Iris pigment epithelial cell (primary cell): Measurements from ENCODE around the gene PODXL.
"Not testable (repeated sequence)": the region's sequence is repeated elsewhere in the genome, so short reads cannot be mapped to it uniquely, and the experiment has no call there.

ENCODE experiments used
- DNase-seq: peaks from one replicate; pipeline ENCODE4 v3.0.0-alpha.2; 2011; ENCODE audit warnings: low read depth

PODXL gene

DNA sequence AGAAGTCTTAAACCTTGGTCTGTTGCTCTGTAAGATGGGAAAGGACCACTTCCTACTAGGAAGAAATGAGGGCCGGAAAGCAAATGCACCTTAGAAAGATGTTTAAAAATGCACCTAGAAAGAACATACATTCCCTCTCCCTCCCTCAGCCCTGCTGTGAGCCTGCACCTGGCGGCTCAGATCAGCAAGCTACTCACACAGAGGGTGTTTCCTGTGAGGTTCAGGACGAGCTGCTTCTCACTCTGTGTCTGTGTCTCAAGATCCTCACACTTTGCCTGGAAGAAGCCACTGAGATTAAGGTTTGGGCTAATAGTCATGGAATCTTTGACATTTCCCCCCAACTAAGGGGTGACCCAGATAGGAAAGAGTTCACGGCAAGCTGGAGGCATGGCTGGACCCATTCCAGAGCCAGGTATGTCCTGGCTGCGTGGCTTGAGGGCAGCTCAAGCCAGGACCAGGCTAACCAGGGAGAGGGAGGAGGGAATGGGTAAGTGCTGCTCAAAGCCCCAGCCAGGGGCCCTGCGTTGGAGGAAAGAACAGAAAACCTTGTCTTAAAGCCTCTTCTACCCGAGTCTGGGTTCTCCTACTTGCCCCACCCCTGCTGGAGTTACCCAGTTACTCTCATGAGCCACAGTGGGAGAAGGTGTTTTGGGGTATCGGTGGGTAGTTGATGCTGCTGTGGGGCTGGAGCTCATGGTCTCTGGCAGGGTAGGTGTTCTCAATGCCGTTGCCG is 47.5 kb downstream of the PODXL start:
- DNase-seq, result no peak

DNA sequence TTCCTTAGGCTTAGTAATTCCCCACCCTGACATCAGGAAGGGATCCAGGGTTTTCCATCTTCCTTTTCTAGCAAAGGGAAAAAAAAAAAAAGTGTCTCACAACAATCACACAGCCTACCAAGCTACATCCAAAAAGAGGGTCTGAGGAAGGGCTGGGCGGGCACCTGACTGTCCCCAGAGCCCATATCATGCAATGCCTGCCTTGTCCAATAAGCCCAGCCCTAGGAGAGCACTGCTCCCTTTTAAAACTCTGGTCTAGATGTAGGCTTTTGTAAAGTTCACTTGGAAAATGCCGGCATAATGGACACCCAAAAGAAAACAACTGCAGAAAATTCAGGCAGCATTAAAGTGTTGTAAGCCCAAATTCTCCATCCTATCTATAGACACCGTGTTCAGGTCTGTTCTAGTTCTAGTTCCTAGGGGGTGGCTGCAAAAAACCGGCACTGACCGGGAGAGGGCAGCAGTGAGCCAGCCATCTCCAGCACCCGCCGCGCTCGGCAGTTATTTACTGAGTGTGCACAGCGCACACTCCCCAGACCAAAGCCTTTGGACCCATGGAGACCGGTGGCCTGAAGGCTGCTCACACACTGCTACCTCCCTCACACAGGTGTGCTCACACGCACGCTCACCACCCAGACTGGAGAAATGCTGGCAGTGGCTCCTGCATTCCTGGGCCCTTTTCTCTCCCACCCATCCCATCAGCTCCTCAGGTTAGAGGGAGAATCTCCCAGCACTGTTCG is 48.7 kb downstream of the PODXL start:
- DNase-seq, result peak; percentile 54

DNA sequence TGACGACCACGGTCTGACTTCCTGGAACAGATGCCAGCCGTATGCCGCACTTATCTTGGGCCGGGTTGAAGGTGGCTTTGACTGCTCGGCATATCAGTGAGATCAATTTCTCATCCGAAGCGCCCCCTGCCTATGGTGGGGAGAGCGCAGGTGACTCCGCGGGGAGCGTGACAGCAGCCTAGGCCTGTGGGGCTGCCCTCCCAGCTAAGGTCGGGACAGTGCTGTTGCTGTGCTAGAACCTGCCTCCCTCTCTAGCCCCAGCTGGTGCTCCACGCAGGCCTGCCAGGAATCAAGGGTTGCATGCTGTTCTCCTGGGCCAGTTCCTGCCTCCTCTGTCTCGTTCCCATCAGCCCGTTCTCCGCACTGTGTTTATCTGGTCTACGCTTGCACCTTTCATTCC is 49.8 kb downstream of the PODXL start:
- no peak for DNase-seq

DNA sequence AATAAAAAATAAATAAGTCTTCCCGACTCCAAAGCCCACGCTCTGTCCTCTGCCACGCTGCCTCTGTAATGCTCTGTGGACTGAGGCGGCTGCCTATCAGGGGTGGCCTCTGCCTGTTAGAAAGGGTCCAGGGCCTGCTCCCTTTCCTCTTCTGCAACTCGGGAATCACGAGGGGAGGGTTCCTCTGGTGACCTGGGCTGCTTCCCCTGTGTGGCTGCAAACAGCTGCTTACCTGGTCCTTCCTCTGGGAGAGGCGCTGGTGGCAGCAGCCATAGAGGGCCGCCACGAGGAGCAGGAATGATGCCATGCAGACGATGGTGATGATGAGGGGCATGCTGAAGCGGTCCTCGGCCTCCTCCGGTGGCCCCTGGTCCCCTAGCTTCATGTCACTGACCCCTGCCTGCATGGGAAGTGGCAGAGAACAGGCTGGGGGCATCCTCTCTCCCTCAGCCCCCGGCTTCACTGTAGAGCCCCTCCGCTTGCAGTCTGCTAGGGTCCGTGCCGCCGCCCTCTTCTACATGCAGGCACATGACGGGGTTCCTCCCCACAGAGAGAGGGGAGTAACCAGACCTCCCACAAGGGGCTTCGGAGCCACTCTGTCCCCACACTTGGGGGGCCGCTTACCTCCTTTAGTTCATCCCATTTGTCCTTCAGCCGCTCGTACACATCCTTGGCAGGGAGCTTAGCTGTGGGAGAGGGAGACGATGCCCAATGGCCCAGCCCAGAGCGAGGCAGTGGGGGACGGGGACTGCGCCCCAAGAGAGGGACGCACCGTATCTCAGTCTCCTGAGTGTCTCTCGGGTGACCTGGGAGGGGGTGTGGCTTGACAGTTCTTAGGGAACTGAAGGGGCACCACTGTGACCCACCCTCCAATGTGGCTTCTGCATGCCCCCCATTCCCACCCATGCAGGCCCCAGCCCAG is 50.5 kb downstream of the PODXL start:
- DNase-seq, result no peak

DNA sequence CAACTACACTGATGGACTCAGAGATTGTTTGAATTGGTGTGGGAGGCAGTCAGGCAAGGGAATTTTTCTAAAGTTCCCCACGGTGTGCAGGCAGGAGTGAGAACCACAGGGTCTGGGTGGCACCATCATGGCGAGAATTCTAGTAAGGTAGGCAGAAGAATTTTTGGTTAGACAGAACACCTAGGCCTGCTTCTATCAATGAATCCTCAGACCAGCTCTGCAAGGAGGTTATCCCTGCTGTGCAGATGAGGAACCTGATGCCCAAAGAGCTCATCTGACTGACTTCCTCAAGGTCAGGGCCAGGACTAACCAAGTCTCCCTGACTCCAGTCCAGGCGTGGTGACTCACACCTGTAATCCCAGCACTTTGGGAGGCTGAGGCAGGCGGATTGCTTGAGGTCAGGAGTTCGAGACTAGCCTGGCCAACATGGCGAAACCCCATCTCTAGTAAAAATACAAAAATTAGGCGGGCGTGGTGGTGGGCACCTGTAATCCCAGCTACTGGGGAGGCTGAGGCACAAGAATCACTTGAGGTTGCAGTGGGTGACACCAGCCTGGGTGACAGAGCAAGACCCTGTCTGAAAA is 51.3 kb downstream of the PODXL start:
- not testable (repeated sequence) for DNase-seq

DNA sequence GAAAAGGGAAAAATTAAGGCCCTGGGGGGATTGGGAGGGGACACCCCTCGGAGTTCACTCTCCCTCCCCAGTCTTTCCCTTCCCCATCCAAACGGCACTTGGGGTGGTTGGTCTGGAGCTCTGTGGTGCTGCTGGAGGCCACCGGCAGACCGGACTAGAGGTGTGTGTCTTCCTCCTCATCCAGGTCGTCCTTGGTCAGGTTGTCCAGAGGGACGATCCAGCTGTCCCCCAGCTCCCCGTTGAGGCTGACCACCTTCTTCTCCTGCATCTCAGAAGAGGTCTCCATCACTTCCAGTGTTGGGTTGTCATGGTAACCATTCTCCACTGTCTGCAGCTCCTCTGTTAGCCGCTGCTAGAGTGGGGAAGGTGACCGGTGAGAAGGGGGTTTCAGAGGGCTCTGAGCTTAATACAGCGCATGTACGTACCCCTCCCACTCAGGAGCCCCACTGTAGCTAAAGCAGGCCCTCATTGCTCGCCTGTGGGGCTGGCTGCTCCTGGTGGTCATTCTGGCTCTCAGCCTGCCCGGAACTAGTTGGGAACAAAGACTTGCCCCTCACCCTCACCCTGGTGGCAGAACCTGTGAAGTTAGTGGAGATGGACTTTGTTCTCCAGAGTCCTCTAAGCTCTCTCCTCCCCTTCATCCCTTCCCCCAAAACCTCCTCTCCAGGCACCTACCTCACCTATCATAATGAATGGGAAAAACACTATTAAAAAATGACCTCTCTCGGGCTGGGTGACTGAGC is 52.1 kb downstream of the PODXL start:
- DNase-seq, result no peak

DNA sequence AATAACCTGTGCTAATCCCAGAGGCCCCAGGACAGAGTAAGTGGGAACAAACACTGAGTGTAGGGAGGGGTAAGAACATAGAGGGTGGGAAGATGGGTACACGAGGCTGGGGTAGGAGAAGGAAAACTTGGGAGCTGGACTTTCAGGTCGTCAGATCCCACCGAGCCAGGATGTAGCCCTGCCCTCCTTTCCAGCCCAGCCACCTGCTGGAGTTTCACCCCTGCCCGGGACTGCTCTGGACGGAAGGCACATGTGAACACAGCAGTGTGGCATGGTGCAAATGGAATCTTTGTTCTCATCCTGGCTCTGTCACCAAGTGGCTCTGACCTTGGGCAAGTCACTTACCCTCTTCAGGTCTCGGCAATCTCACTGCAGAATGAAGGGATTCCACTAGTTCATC is 52.8 kb downstream of the PODXL start:
- DNase-seq, result no peak

DNA sequence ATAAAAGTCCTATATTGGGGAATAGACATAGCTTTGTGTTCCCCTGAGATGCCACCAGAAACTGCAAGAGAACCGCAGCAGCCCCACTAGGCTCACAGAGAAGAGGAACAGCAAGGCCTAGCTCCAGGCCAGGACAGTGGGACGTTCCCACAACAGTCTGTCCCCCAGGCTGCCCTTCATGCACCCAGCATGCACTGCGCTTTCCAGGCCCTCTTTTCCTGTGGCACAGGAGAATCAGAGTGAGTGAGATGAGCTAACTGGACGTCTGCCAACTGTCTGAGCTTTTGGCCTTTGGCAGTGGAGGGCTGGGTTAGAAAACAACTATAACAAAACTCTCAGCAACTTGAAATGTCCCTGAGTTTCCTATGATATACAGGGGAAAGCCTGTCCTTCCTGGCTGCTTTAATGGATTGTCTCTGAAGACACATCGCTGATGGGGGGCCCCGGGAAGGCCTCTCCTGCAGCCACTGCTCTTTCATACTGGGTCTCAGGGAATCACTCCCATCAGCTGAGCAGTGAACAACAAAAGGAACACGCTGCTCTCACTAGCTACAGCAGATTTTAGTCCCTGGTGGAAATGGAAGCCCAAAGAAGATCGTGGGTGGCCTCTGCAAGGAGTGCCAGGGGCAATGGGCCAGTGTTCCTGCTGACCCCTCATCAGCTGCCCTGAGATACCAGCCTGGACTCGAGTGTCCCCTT is 53.5 kb downstream of the PODXL start:
- DNase-seq, result peak; percentile 68

DNA sequence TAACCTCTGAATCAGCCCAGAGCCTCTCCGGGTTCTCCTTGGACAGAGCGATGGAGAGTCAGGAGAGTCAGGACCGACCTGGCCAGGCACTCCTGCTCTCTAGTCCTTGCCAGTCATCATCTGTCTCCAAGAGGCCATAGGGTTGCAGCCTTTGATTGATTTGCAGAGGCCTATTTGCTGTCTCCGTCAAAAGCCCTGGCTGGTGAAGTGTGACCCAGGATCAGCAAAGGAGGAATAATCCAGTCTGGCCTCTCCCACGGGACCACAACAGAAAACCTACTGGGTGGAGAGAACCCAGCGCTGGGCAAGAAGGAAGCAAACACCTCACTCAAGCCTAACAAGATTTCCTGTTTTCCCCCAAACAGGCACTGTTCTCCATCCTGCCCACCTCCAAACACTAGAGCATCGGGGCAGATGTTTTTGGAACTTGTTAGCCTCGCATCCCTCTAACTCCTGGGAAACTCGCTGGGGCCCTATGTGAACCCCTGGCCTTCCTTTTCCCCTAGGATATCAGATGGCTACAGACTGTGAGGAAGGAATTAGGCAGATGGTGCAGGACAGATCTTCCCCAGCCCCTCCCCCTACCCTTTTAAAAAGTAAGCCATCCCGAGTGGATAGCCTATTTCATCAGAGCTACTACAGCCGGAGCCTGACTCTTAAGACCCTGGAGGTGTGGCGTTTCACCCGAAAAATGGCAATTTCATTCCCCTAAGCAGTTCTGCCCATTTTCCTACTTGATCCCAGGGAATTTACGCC is 54.3 kb downstream of the PODXL start:
- no peak for DNase-seq

DNA sequence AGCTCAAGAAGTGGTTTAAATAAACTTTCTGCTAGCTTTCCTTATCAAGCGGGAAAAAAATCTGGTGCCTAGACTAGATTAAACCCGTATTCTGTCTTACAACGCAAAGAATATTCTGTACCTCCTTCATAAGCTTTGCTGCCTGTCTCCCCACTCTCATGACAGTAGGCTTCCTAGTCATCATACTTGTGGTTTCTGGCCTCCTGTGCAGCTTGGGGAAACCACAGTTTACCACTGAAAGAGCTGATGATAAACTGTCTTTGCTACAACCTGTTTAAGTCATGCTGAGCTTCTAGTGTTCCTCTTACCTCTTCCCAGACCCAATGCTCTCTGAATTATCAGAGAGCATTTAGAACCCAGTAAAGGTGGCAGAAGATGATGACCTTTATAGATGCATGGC is 55.0 kb downstream of the PODXL start:
- peak; percentile 92 for DNase-seq

DNA sequence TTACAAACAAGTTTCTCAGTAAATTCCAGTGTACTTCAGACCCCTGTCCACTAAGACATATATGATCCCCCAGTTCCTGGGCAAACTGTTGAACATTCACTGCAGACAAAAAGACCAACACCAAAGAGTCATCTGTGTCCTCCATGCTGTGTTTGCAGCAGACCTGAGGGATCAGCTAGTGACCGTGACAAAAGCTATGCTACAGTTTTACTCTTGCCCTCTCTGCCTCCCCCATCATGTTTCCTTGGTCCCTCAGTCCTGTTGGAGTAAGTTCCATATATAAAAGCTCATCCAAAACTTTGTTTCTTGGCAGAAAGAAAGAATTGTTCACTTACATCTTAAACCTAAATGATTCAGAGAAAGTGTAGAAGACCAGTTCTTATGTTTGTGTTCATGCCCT is 56.1 kb downstream of the PODXL start:
- no peak for DNase-seq

DNA sequence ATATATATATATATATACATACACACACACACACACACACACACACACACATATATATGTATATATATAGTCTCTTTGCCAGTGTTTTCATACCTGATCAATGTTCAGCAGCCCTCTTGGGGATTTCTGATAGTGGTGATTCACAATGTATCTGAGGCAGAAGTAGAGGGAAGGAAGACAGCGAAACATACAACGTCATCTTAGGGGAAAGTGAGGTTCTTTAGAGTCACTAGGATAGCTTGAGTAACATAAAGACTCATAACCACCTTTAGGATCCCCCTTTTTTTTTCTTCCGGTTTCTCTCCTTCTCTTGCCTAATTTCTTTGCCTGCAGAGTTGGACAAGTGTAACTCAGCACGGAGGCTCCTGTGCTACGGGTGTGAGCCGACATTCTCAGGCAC is 56.6 kb downstream of the PODXL start:
- DNase-seq, result no peak

DNA sequence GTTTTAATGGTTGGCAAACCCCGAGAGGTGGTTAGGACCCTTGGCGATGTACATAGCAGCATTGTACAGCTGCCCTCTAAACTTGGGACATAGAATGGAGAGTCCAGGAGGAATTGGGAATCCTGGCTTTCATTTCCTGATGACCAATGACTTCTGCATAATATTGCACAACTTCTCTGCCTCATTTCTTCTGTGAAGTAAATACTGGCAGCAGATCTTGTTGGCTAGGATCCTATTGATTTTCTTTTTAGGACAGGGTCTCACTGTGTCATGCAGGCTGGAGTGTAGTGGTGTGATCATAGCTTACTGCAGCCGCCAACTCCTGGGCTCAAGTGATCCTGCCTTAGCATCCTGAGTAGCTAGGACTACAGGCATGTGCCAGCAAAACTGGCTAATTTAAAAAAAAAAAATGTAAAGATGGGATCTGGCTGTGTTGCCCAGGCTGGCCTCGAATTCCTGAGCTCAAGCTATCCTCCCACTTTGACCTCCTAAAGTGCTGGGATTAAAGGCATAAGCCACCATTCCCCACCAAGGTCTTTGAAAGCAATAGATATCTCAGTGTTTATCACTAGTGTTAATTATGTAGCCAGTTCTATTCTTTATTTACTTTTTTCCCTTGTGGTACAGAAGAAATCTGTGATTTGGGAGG is 58.1 kb downstream of the PODXL start:
- DNase-seq, result peak; percentile 34

DNA sequence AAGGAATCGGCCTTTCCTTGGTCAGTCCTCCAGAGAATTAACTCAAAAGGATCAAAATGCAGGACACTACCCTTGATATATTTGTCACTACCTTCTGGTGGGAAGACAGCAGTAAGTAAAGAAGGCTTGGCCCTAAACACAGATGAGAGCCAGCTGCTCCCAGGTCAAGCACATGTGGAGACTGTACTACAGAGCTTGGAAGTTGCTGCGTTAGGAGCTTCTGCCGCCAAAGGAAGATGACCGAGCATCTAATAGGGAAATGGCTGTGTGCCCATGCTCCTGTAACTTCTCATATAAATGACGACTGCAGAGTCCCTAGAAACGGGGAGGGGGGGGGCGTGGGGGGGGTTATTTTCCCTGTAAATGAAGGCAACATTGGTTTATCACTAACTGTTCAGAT is 59.0 kb downstream of the PODXL start:
- DNase-seq, result no peak

DNA sequence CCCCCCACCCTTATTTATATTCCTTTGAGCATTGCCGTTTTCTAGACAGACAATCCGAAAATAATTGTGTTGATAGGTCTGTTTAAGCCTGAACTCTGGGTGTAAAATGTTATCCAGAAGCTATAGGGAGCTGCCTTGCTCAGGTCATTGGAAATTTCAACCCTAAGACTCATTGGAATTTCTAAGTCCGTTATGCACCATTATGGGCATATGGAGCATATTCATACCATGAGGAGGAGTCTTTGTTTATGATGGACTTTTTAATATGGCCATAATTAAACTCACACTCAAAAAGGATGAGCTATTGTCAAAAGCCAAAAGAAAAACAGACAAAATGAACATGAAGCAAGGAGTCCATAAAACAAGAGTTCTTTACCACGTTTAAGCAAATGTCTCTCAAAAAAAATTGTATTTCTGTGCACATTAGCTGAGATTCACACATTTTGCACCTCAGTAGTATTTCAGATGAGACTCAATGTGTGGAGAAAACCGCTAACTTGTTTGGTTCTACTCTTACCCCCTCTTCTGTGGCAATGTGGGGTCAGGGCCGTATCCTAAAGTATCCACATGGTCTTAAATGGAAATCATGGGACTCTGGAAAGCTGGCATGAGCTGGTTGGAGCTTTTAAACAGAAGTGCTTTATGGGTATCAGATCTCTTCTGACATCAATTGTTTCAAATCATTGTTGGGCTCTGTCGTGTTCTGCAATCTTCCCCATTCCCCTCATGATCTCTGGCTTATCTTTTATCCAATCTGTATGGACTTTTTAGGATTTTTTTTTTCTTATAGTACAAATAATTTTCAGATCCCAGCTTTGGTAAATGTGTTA is 60.5 kb downstream of the PODXL start:
- no peak for DNase-seq

DNA sequence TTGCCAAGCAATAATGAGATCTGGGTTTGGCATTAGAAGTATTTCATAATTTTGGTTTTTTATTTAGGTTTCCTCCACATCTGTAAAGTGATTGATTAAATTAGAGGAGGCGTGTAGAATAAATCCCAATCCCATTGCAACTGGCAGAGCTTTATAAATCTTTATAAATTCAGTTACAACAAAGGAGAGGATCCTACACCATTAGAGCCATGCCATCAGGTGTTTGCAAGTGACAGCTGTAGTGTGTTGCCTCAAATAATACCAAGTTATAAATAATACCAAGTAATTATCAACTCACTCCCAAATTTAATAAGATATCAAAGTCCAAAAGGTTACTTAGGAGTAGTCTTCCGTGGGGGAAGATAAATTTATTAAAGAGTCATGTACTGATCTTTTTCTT is 62.2 kb downstream of the PODXL start:
- no peak for DNase-seq

DNA sequence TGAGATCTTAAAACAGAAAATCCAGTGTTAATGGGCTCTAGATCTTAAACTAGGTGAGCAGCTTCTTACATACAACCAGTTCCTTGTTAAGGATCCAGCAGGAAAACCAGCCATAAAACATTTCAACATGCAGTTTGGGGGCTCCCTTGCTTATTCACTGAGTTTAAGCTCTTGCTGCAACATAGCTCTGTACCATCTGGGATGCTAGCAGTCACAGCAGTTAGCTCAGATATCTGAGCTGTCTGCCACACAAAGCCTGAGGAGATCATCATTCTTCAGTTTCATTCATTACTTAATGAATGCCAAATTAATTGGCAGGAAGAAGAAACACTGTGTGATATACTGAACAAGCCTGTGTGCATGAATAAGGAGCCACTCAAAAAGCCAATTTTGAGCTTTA is 62.8 kb downstream of the PODXL start:
- DNase-seq, result no peak

DNA sequence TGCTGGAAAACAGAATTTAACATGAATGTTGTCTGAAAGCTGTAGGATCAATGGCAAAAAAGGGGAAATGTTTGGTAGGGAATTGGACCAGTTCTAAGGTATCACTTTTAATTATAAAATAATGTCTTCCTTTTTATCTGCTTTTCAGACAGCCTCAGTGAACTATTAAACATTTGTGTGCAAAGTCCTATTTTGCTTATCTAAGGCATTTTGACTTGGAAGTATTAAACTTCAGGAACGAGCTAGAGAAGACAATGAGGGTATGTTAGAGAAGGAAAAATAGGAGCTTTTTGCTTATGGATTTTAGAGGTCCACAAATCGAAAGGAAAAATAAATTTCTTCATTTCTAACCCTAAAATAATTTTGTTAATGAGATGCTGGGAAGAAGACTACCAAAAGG is 63.3 kb downstream of the PODXL start:
- no peak for DNase-seq

DNA sequence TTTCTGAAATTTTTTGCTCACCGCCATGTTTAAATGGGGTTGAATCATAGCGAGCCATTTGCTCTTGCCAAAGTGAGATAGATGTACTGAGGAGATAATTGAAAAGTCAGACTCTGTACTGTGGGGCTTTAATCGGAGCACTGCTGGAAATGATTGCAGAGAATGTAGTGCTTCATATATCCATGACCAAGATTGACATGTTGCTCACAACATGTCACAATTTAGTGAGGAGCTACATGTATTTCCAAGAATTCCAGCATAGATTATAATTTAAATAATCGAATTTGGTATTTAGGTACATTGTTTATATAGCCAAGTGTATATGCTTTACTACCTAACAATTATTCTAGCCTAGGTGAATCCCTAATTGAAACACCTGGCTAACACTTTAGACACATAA is 66.5 kb downstream of the PODXL start:
- no peak for DNase-seq
